Skin epidermis (tissue), 12 donors: ENCODE data around the gene MIB1.
"Not testable (repeated sequence)": the region's sequence is repeated elsewhere in the genome, so short reads cannot be mapped to it uniquely, and the experiment has no call there.

ENCODE experiments used
- H3K27ac ChIP-seq, 21 experiments: fragments of 200-600 bp; sonication (generic) in 11 of 21; one replicate each; pipeline ENCODE4 v1.5.0; 2020; ENCODE audit warnings: mild to moderate bottlenecking in 3 of 21, inconsistent platforms in 2 of 21, moderate library complexity in 2 of 21
- H3K4me3 ChIP-seq, 7 experiments: fragments of 200-600 bp; sonication (generic) in 2 of 7; one replicate each; pipeline ENCODE4 v1.5.0; 2020; ENCODE audit warnings: inconsistent platforms in 2 of 7, mild to moderate bottlenecking in 2 of 7, moderate library complexity in 1 of 7

The MIB1 gene

GRCh38 chr18:21741562-21742314, 1.1 kb downstream of the MIB1 start:
- H3K4me3 ChIP-seq = peak overlapping the region; percentile 80 to 99 (median 94)
- H3K27ac ChIP-seq = peak overlapping the region; percentile 90 to 99 (median 98)

GRCh38 chr18:21742315-21742687, 1.7 kb downstream of the MIB1 start:
- Histone ChIP-seq H3K27ac (peak overlapping the region in 3 of 21 experiments; percentile 97 to 99 (median 97)), H3K4me3 (peak overlapping the region in 6 of 7 experiments; percentile 80 to 99 (median 96))

GRCh38 chr18:21743166-21743832, 2.7 kb downstream of the MIB1 start:
- no peak overlapping the region for H3K4me3 ChIP-seq
- no peak overlapping the region for H3K27ac ChIP-seq

- no peak overlapping the region for H3K27ac ChIP-seq
Measured at GRCh38 chr18:21745231-21745630, 4.6 kb downstream of the MIB1 start.

GRCh38 chr18:21747268-21747667, 6.7 kb downstream of the MIB1 start:
- Histone ChIP-seq H3K4me3 (no peak overlapping the region), H3K27ac (no peak overlapping the region)

More at GRCh38 chr18:21745231-21745630, 4.6 kb downstream of the MIB1 start:
- H3K4me3 ChIP-seq = no peak overlapping the region

- Histone ChIP-seq H3K27ac (peak overlapping the region in 1 of 21 experiments; percentile 3), H3K4me3 (no peak overlapping the region)
Measured at GRCh38 chr18:21747764-21748693, 7.4 kb downstream of the MIB1 start.

GRCh38 chr18:21757833-21758232, 17.2 kb downstream of the MIB1 start:
- H3K27ac ChIP-seq = no peak overlapping the region
- no peak overlapping the region for H3K4me3 ChIP-seq

- H3K4me3 ChIP-seq = no peak overlapping the region
- H3K27ac ChIP-seq = no peak overlapping the region
Measured at GRCh38 chr18:21759836-21760235, 19.2 kb downstream of the MIB1 start.

- Histone ChIP-seq H3K27ac (no peak overlapping the region), H3K4me3 (no peak overlapping the region)
Measured at GRCh38 chr18:21760321-21760720, 19.7 kb downstream of the MIB1 start.

- H3K27ac ChIP-seq = no peak overlapping the region
- no peak overlapping the region for H3K4me3 ChIP-seq
Measured at GRCh38 chr18:21761471-21762115, 21.0 kb downstream of the MIB1 start.

GRCh38 chr18:21762181-21762772, 21.7 kb downstream of the MIB1 start:
- Histone ChIP-seq H3K4me3 (no peak overlapping the region), H3K27ac (no peak overlapping the region)

- H3K27ac ChIP-seq = no peak overlapping the region
- H3K4me3 ChIP-seq = no peak overlapping the region
Measured at GRCh38 chr18:21763846-21764646, 23.5 kb downstream of the MIB1 start.

GRCh38 chr18:21769206-21769605, 28.6 kb downstream of the MIB1 start:
- no peak overlapping the region for H3K4me3 ChIP-seq
- H3K27ac ChIP-seq = peak overlapping the region in 5 of 21 experiments; percentile 1 to 62 (median 16)

GRCh38 chr18:21774722-21775121, 34.1 kb downstream of the MIB1 start:
- Histone ChIP-seq H3K4me3 (no peak overlapping the region), H3K27ac (no peak overlapping the region)

GRCh38 chr18:21777814-21778213, 37.2 kb downstream of the MIB1 start:
- Histone ChIP-seq H3K27ac (no peak overlapping the region), H3K4me3 (no peak overlapping the region)

- H3K4me3 ChIP-seq = no peak overlapping the region
- no peak overlapping the region for H3K27ac ChIP-seq
Measured at GRCh38 chr18:21786526-21786925, 45.9 kb downstream of the MIB1 start.

GRCh38 chr18:21796089-21796488, 55.5 kb downstream of the MIB1 start:
- H3K4me3 ChIP-seq = not testable (repeated sequence)
- H3K27ac ChIP-seq = peak overlapping the region in 1 of 21 experiments; percentile 16

- Histone ChIP-seq H3K27ac (peak overlapping the region in 1 of 21 experiments; percentile 28), H3K4me3 (no peak overlapping the region)
Measured at GRCh38 chr18:21798126-21798525, 57.5 kb downstream of the MIB1 start.
